Endothelial cell of umbilical vein (primary cell): ENCODE data around the gene ARRB1. TPM values are rescaled to one million over a fixed set of nuclear protein-coding genes. Genes with fewer than 3 reads are reported as not detected.

Experiments
- BruUV-seq: library from RNA; stranded (reverse); fragments of 400-500 nt; replicated peaks from 2 replicates; lab custom pipeline; 2021; lab: Mats Ljungman, UMichigan
- CTCF ChIA-PET: fragments of 300-600, 350-600 bp; sonication (Branson Sonifier 250); formaldehyde crosslinking; loops from one replicate; lab custom pipeline; 2021; ENCODE audit warnings: antibody characterized with exemption, inconsistent platforms; lab: Charles Lee
- POLR2A ChIA-PET: fragments of 300-600, 350-600 bp; sonication (Branson Sonifier 250); formaldehyde crosslinking; loops from one replicate; lab custom pipeline; 2021; ENCODE audit warnings: antibody characterized with exemption, inconsistent platforms; lab: Charles Lee
- DNase-seq: peaks from one replicate; pipeline ENCODE4 v3.0.0-alpha.2; 2011; ENCODE audit warnings: low read depth, low spot score
- FAIRE-seq: peaks from 2 replicates; lab custom pipeline; 2011; peaks lifted over from hg19 to GRCh38; lab: Jason Lieb, UNC
- H2AFZ ChIP-seq: 2 replicates; pipeline ENCODE4 v1.6.0; 2012; ENCODE audit warnings: low read depth, low read length, control low read depth, inconsistent platforms
- H3K27ac ChIP-seq: 2 replicates; pipeline ENCODE4 v1.5.1; 2011; ENCODE audit warnings: low read depth, mild to moderate bottlenecking, control low read depth, low read length, moderate library complexity; ENCODE audit not compliant: insufficient read depth
- H3K27me3 ChIP-seq, 2 experiments: 2 replicates each; pipeline versions ENCODE4 v1.6.0 to v1.6.1; 2011; ENCODE audit warnings: low read length in 2 of 2, mixed read lengths in 1 of 2; ENCODE audit not compliant: control insufficient read depth in 2 of 2, insufficient read depth in 2 of 2
- H3K36me3 ChIP-seq, 2 experiments: 2 replicates in 1 of 2; 3 replicates in 1 of 2; pipeline ENCODE4 v1.5.1; 2011; ENCODE audit warnings: low read length in 2 of 2, mild to moderate bottlenecking in 1 of 2, moderate library complexity in 1 of 2; ENCODE audit not compliant: control insufficient read depth in 2 of 2, insufficient read depth in 2 of 2; ENCODE audit errors: extremely low read depth in 1 of 2
- H3K4me1 ChIP-seq: 3 replicates; pipeline ENCODE4 v1.5.1; 2011; ENCODE audit warnings: mild to moderate bottlenecking, low read length; ENCODE audit not compliant: control insufficient read depth, insufficient read depth; ENCODE audit errors: extremely low read depth
- H3K4me2 ChIP-seq: 2 replicates; pipeline ENCODE4 v1.6.1; 2011; ENCODE audit warnings: low read length, control low read depth, mixed read lengths; ENCODE audit not compliant: insufficient read depth
- H3K4me3 ChIP-seq, 3 experiments: fragments of 200-600 bp in 1 of 3; sonication (generic), shearing (Covaris generic) in 1 of 3; replicated peaks in 1 of 3; 2 replicates each; pipeline ENCODE4 v1.5.1; 2011 to 2016; ENCODE audit warnings: control low read depth in 3 of 3, low read length in 3 of 3, mild to moderate bottlenecking in 2 of 3, inconsistent platforms in 1 of 3, low read depth in 1 of 3, moderate library complexity in 1 of 3; ENCODE audit not compliant: insufficient read depth in 1 of 3
- H3K79me2 ChIP-seq: 2 replicates; pipeline ENCODE4 v1.6.0; 2012; ENCODE audit warnings: low read length, inconsistent platforms; ENCODE audit not compliant: control insufficient read depth, insufficient read depth
- H3K9ac ChIP-seq: replicated peaks from 2 replicates; pipeline ENCODE3; 2011; ENCODE audit warnings: low read length, control low read depth; ENCODE audit not compliant: insufficient read depth; ENCODE audit errors: extremely low read depth
- H3K9me1 ChIP-seq: replicated peaks from 3 replicates; pipeline ENCODE4 v1.6.0; 2011; ENCODE audit warnings: mild to moderate bottlenecking, low read length; ENCODE audit not compliant: control insufficient read depth, insufficient read depth; ENCODE audit errors: extremely low read depth
- H3K9me3 ChIP-seq: replicated peaks from 2 replicates; pipeline ENCODE4 v1.5.1; 2012; ENCODE audit warnings: low read length, inconsistent platforms; ENCODE audit not compliant: control insufficient read depth, insufficient read depth
- H4K20me1 ChIP-seq: replicated peaks from 2 replicates; pipeline ENCODE3; 2011; ENCODE audit warnings: mild to moderate bottlenecking, low read length; ENCODE audit not compliant: control insufficient read depth, insufficient read depth; ENCODE audit errors: extremely low read depth
- JUN ChIP-seq: IDR thresholded peaks from 2 replicates; pipeline ENCODE4 v1.6.1; 2011; ENCODE audit warnings: borderline replicate concordance, low read depth; ENCODE audit not compliant: insufficient read length, insufficient read depth
- POLR2A ChIP-seq: IDR thresholded peaks from 2 replicates; pipeline ENCODE4 v1.6.1; 2012; ENCODE audit warnings: low read depth, mild to moderate bottlenecking, control low read depth, low read length
- dilution Hi-C: fragments of 300-500 bp; cut with MboI; formaldehyde crosslinking; loops from one replicate; pipeline ENCODE4 v1.15.0; 2019; ENCODE audit warnings: low sequenced_read_pairs; ENCODE audit not compliant: extremely low pct_ligation_motif_present
- intact Hi-C: fragments of 100-400 bp; cut with micrococcal nuclease; formaldehyde crosslinking; loops from one replicate; pipeline ENCODE4 v1.10.0; 2022
- polyA plus RNA-seq, 4 experiments: library from polyadenylated mRNA; depleted of rRNA in 3 of 4; stranded (reverse) in 3 of 4; unstranded in 1 of 4; fragments of >200 nt; gene quantifications; 2 replicates each; pipeline versions ENCODE4 v1.2.1 to v1.2.3, GENCODE V29; 2011 to 2012; ENCODE audit warnings: missing spikeins in 1 of 4
- total RNA-seq: library from RNA; stranded (reverse); gene quantifications from 2 replicates; pipeline ENCODE4 v1.2.3, GENCODE V29; 2021
- TF ChIP-seq, protein P1 (sequence below), 2 donors: IDR thresholded peaks; 1 replicate in 1 of 2; 2 replicates in 1 of 2; pipeline ENCODE4 v1.5.1; 2011; ENCODE audit warnings: low read length in 2 of 2, mild to moderate bottlenecking in 2 of 2, moderate library complexity in 2 of 2, control low read depth in 1 of 2, inconsistent platforms in 1 of 2, low read depth in 1 of 2; ENCODE audit not compliant: insufficient read depth in 1 of 2; ENCODE audit errors: extremely low read depth in 1 of 2

The ARRB1 gene
- total and polyA plus RNA-seq, 2 donors (not counting 3 experiments of a cell fraction or from before 2014, with no cell fraction given), result 63.9 to 92.6 TPM

DNA sequence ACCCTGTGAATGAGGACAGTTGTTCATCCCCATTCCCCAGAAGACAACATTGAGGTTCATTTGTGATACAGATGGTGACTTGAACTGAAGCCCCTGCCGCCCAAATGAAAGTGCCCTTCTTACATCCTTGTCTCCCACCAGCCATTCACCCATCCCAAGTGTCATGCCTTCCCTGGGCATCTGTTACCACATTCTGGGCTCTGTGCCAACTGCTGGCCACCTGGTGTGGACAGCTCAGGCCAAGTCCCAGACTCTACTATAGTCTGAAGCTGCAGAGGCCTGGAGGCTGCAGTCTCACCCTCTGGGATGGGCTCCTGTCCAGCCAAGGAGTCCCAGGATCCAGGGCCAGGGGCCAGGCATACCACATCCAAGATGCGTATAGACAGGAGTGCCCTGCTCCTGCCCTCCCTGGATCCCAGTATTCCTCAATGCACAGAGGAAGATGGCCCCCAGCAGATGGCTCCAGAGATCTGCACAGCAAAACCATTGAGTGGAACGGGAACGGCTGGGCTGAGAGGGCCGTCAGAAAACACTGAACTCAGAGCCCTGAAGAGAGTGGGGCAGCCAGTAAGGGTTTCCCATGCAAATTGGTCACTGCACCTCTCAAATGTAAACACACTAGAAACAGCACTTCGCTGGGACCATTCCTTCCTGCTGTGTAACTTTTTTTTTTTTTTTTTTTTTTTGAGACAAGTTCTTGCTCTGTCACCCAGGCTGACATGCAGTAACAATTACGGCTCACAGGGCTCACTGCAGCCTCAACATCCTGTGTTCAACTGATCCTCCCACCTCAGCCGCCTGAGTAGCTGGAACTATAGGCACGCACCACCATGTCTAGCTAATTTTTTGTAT is 22.8 kb downstream of the ARRB1 start:
- CTCF ChIA-PET, result interaction anchor here (0.6 to 7.7 kb wide), 9 partner anchors 10 to 224 kb away, joined by 3 to 76 read pairs (median 8); no protein-coding TSS in a partner anchor
- H3K4me3 ChIP-seq, result no peak overlapping the region
- POLR2A ChIA-PET, result interaction anchor here (0.7 kb wide), 1 partner anchor 71 kb away, joined by 7 read pairs; the partner anchor contains the start of gene RPS3
- no peaks in the 10 kb centered on the region for H3K9me3 ChIP-seq
- H3K9ac ChIP-seq, result no peak overlapping the region
- H3K4me1 ChIP-seq, result peaks cover 33% of the 10 kb centered on the region
- peaks cover 0 to 5% of the 10 kb centered on the region in 2 experiments for H3K36me3 ChIP-seq
- H3K4me2 ChIP-seq, result no peak overlapping the region
- peak; percentile 84 for DNase-seq
- dilution Hi-C loops, result no loop called here
- BruUV-seq, result no TSS peak
- no peak for TF ChIP-seq POLR2A
- TF ChIP-seq, protein P1, sequence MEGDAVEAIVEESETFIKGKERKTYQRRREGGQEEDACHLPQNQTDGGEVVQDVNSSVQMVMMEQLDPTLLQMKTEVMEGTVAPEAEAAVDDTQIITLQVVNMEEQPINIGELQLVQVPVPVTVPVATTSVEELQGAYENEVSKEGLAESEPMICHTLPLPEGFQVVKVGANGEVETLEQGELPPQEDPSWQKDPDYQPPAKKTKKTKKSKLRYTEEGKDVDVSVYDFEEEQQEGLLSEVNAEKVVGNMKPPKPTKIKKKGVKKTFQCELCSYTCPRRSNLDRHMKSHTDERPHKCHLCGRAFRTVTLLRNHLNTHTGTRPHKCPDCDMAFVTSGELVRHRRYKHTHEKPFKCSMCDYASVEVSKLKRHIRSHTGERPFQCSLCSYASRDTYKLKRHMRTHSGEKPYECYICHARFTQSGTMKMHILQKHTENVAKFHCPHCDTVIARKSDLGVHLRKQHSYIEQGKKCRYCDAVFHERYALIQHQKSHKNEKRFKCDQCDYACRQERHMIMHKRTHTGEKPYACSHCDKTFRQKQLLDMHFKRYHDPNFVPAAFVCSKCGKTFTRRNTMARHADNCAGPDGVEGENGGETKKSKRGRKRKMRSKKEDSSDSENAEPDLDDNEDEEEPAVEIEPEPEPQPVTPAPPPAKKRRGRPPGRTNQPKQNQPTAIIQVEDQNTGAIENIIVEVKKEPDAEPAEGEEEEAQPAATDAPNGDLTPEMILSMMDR (IDR thresholded peaks at IDR 0.05; ENCODE audit: extremely low read depth in 1 of 2, insufficient read depth in 1 of 2, low read depth in 1 of 2, low read length in 2 of 2), result peak; percentile 51 to 61
- no peak overlapping the region for H2AFZ ChIP-seq
- intact Hi-C loops, result loop anchor here (1.0 kb wide), 4 partner anchors 20 to 56 kb away; no protein-coding TSS in a partner anchor
- H3K27ac ChIP-seq, result no peak overlapping the region
- FAIRE-seq, result peak; percentile 86
- H3K9me1 ChIP-seq, result no peaks in the 10 kb centered on the region
- no peaks in the 10 kb centered on the region for H3K27me3 ChIP-seq
- H3K79me2 ChIP-seq, result peaks cover 11% of the 10 kb centered on the region
- no peaks in the 10 kb centered on the region for H4K20me1 ChIP-seq

DNA sequence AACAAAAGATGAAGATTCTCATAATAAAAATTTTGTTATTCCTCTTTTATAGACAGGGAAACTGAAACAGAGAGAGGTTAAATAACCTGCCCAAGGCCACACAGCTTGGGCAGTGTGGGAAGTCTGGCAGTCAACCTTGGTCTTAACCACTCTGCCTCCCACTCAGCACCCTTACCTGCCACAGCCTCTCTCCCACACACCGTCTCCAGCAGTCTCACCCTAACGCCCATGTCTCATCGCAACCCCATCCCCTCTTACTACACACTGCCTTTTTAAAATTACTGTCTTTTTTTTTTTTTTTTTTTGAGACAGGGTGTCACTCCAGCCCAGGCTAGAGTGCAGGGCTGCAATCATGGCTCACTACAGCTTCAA is 25.0 kb downstream of the ARRB1 start:
- H3K27ac ChIP-seq, result peak overlapping the region; percentile 67
- H2AFZ ChIP-seq, result no peak overlapping the region
- ChIA-PET CTCF (interaction anchor here (0.8 to 7.7 kb wide), 13 partner anchors 9 to 78 kb away, joined by 3 to 76 read pairs (median 4); no protein-coding TSS in a partner anchor), POLR2A (interaction anchor here (1.6 kb wide), 1 partner anchor 17 kb away, joined by 4 read pairs; no protein-coding TSS in a partner anchor)
- no peak overlapping the region for H3K9ac ChIP-seq
- no peaks in the 10 kb centered on the region for H4K20me1 ChIP-seq
- H3K4me1 ChIP-seq, result peaks cover 31% of the 10 kb centered on the region
- no peak overlapping the region for H3K4me3 ChIP-seq
- no peaks in the 10 kb centered on the region for H3K9me3 ChIP-seq
- H3K4me2 ChIP-seq, result peak overlapping the region; percentile 27
- TF ChIP-seq POLR2A (no peak), JUN (no peak)
- DNase-seq, result no peak
- intact Hi-C loops (loop anchor here (1.0 kb wide), 1 partner anchor 13 kb away; no protein-coding TSS in a partner anchor), dilution Hi-C loops (no loop called here)
- H3K27me3 ChIP-seq, result no peaks in the 10 kb centered on the region
- H3K9me1 ChIP-seq, result no peaks in the 10 kb centered on the region
- H3K36me3 ChIP-seq, result peaks cover 2 to 5% of the 10 kb centered on the region in 2 experiments
- peaks cover 7% of the 10 kb centered on the region for H3K79me2 ChIP-seq
- no TSS peak for BruUV-seq
- FAIRE-seq, result no peak
